GM19468 (cell line): ENCODE measurements around the gene LEMD1.
"Not testable (repeated sequence)": the region's sequence is repeated elsewhere in the genome, so short reads cannot be mapped to it uniquely, and the experiment has no call there.

Source experiments
- ATAC-seq: cut with Tn5 transposase; IDR thresholded peaks from one replicate; pipeline ENCODE4 v1.9.1; 2021; ENCODE audit warnings: mild to moderate bottlenecking, moderate library complexity, moderate number of reproducible peaks; ENCODE audit not compliant: unreplicated experiment; ENCODE audit errors: extremely low read depth

The LEMD1 gene

GRCh38 chr1:205432116-205432515, 10.3 kb upstream of the LEMD1 start:
- ATAC-seq, result no peak

GRCh38 chr1:205430696-205431305, 8.9 kb upstream of the LEMD1 start:
- ATAC-seq, result no peak

- ATAC-seq, result no peak
Observed at GRCh38 chr1:205429762-205430695, 8.2 kb upstream of the LEMD1 start.

- no peak for ATAC-seq
Observed at GRCh38 chr1:205424901-205425600, 3.2 kb upstream of the LEMD1 start.

GRCh38 chr1:205423814-205424399, 2.1 kb upstream of the LEMD1 start:
- no peak for ATAC-seq

GRCh38 chr1:205422993-205423642, 1.3 kb upstream of the LEMD1 start:
- no peak for ATAC-seq

GRCh38 chr1:205420938-205421337, 918 bp downstream of the LEMD1 start:
- no peak for ATAC-seq

GRCh38 chr1:205417870-205418635, 3.8 kb downstream of the LEMD1 start:
- no peak for ATAC-seq

- ATAC-seq, result no peak
Observed at GRCh38 chr1:205416322-205416721, 5.5 kb downstream of the LEMD1 start.

- no peak for ATAC-seq
Observed at GRCh38 chr1:205410581-205411298, 11.1 kb downstream of the LEMD1 start.

- ATAC-seq, result no peak
Observed at GRCh38 chr1:205407970-205408369, 13.9 kb downstream of the LEMD1 start.

- not testable (repeated sequence) for ATAC-seq
Observed at GRCh38 chr1:205406252-205406651, 15.6 kb downstream of the LEMD1 start.

GRCh38 chr1:205404484-205404883, 17.4 kb downstream of the LEMD1 start:
- ATAC-seq, result not testable (repeated sequence)

- ATAC-seq, result no peak
Observed at GRCh38 chr1:205398586-205398985, 23.3 kb downstream of the LEMD1 start.

- ATAC-seq, result no peak
Observed at GRCh38 chr1:205396967-205397616, 24.8 kb downstream of the LEMD1 start.

- no peak for ATAC-seq
Observed at GRCh38 chr1:205395616-205396015, 26.2 kb downstream of the LEMD1 start.

- ATAC-seq, result no peak
Observed at GRCh38 chr1:205392650-205393049, 29.2 kb downstream of the LEMD1 start.

- ATAC-seq, result no peak
Observed at GRCh38 chr1:205391386-205391785, 30.5 kb downstream of the LEMD1 start.
